Activated CD8-positive, alpha-beta memory T cell treated with anti-CD3 and anti-CD28 coated beads for 24 hours (primary cell): ENCODE measurements around the gene MLST8.
"Not testable (repeated sequence)": the region's sequence is repeated elsewhere in the genome, so short reads cannot be mapped to it uniquely, and the experiment has no call there.

Experiments used
- DNase-seq: peaks from one replicate; pipeline ENCODE4 v3.0.0-alpha.2; 2020

Gene MLST8

GRCh38 chr16:2252806-2253148 lies 47.5 kb downstream of the MLST8 start:
- DNase-seq = no peak

GRCh38 chr16:2253293-2253692 lies 48.0 kb downstream of the MLST8 start:
- DNase-seq = no peak

- DNase-seq = no peak
These were observed 51.4 kb downstream of the MLST8 start for GRCh38 chr16:2256531-2257140.

- DNase-seq = no peak
These were observed 52.5 kb downstream of the MLST8 start for GRCh38 chr16:2257726-2258125.

GRCh38 chr16:2258530-2258929 lies 53.3 kb downstream of the MLST8 start:
- not testable (repeated sequence) for DNase-seq
